Cardiac muscle cell (in vitro differentiated cells and primary cell): Measurements from ENCODE around the gene TIAM2. TPM values are rescaled to one million over a fixed set of nuclear protein-coding genes. Genes with fewer than 3 reads are reported as not detected.

Experiments
- DNase-seq, 2 donors: peaks; one replicate each; pipeline versions ENCODE4 v3.0.0 to v3.0.0-alpha.2; 2010 to 2017; ENCODE audit warnings: low read depth in 1 of 2, low spot score in 1 of 2
- H3K27ac ChIP-seq: fragments of 200-600 bp; sonication (generic); 2 replicates; pipeline ENCODE4 v1.5.1; 2016
- H3K27me3 ChIP-seq: fragments of 200-600 bp; sonication (generic); 2 replicates; pipeline ENCODE4 v1.6.0; 2016; ENCODE audit warnings: control low read depth
- H3K36me3 ChIP-seq: fragments of 200-600 bp; sonication (generic); 2 replicates; pipeline ENCODE4 v1.5.1; 2016; ENCODE audit warnings: control low read depth
- H3K4me1 ChIP-seq: fragments of 200-600 bp; sonication (generic); 2 replicates; pipeline ENCODE4 v1.8.1; 2017; ENCODE audit warnings: low read depth, mild to moderate bottlenecking, mixed run types
- H3K4me3 ChIP-seq: fragments of 200-600 bp; sonication (generic); 2 replicates; pipeline ENCODE4 v1.5.1; 2016; ENCODE audit warnings: mild to moderate bottlenecking
- H3K9me3 ChIP-seq: fragments of 200-600 bp; sonication (generic); 2 replicates; pipeline ENCODE4 v1.5.1; 2017; ENCODE audit warnings: low read depth, mild to moderate bottlenecking, control low read depth
- CTCF ChIP-seq: IDR thresholded peaks from 2 replicates; pipeline ENCODE4 v1.5.1; 2012; ENCODE audit warnings: low read depth, mild to moderate bottlenecking, low read length
- polyA plus RNA-seq: library from polyadenylated mRNA; unstranded; fragments of >200 nt; fragmentation: Nextera tagmentation; extraction: Ambion mirVana; gene quantifications from 2 replicates; pipeline ENCODE4 v1.2.1, GENCODE V29; 2016
- total RNA-seq: library from RNA; depleted of rRNA; stranded (reverse); fragments of >200 nt; gene quantifications from 2 replicates; pipeline ENCODE4 v1.2.3, GENCODE V29; 2016

The TIAM2 gene
- total and polyA plus RNA-seq, 2 experiments from 2014 or later = 3.9 to 12.4 TPM

- peaks cover 13% of the 10 kb centered on the region for H3K4me1 ChIP-seq
- H3K36me3 ChIP-seq = peaks cover 21% of the 10 kb centered on the region
- no peak for DNase-seq
- no peak for TF ChIP-seq CTCF
- H3K27me3 ChIP-seq = peaks cover 50% of the 10 kb centered on the region
- H3K4me3 ChIP-seq = no peak overlapping the region
- no peak overlapping the region for H3K27ac ChIP-seq
- H3K9me3 ChIP-seq = no peaks in the 10 kb centered on the region
Measured at GRCh38 chr6:155257796-155258195, 262.7 kb downstream of the TIAM2 start.

- no peak for TF ChIP-seq CTCF
- DNase-seq = no peak
- H3K4me1 ChIP-seq = peaks cover 7% of the 10 kb centered on the region
- H3K36me3 ChIP-seq = peaks cover 21% of the 10 kb centered on the region
- H3K27ac ChIP-seq = no peak overlapping the region
- H3K9me3 ChIP-seq = no peaks in the 10 kb centered on the region
- H3K27me3 ChIP-seq = peaks cover 63% of the 10 kb centered on the region
- no peak overlapping the region for H3K4me3 ChIP-seq
Measured at GRCh38 chr6:155259204-155259603, 264.1 kb downstream of the TIAM2 start.

DNA sequence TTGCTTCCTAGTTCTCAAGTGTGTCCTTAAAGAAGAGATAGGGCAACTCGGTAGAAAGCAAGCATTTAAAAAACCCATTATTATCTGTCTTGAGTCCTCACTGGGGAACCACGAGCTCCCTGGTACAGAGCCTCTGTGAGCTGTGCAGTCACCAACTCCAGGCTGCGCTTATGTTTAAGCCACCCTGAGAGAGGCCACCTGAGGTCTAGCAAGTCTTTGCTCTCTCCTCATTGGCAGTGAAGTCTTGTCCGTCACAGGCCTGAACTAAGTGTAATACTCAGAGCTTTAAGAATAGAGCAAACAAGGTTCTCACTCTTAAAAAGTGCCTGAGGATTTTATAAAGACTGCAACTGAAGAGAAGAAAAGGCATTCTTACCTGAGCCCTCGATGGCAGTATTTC, 264.8 kb downstream of the TIAM2 start:
- H3K4me3 ChIP-seq = no peak overlapping the region
- peaks cover 7% of the 10 kb centered on the region for H3K4me1 ChIP-seq
- no peak for TF ChIP-seq CTCF
- H3K36me3 ChIP-seq = peaks cover 21% of the 10 kb centered on the region
- H3K27ac ChIP-seq = no peak overlapping the region
- DNase-seq = no peak
- H3K27me3 ChIP-seq = peaks cover 68% of the 10 kb centered on the region
- no peaks in the 10 kb centered on the region for H3K9me3 ChIP-seq

DNA sequence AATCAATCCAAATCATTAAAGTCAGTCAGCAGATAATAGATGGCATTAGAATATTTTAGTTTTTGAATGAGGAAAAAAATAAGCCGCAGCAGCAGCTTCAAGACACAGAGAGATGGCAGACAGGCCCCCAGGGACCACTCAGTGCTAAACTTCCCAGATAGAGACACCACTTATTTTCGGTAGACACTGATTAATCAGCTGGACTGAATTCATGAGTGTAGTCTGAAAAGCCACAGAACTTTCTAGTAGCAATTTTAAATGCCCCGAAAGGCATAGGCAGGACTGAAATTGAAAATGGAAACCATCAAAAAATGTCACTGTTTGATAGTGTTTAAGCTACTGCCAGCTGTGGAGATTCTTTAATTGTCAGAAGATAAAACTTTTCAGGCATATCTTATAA, 265.6 kb downstream of the TIAM2 start:
- TF ChIP-seq CTCF = no peak
- peaks cover 7% of the 10 kb centered on the region for H3K4me1 ChIP-seq
- H3K27me3 ChIP-seq = peaks cover 68% of the 10 kb centered on the region

GRCh38 chr6:155261111-155261900, 266.2 kb downstream of the TIAM2 start:
- no peak for DNase-seq
- TF ChIP-seq CTCF = no peak
- Histone ChIP-seq H3K9me3 (no peaks in the 10 kb centered on the region), H3K27ac (no peak overlapping the region), H3K4me1 (peaks cover 7% of the 10 kb centered on the region), H3K4me3 (no peak overlapping the region), H3K27me3 (peaks cover 68% of the 10 kb centered on the region), H3K36me3 (peaks cover 15% of the 10 kb centered on the region)

More for the DNA sequence above, 265.6 kb downstream of the TIAM2 start:
- no peak for DNase-seq
- no peak overlapping the region for H3K27ac ChIP-seq
- H3K4me3 ChIP-seq = no peak overlapping the region
- H3K36me3 ChIP-seq = peaks cover 18% of the 10 kb centered on the region
- no peaks in the 10 kb centered on the region for H3K9me3 ChIP-seq
